ENCODE results near the gene CENPO.
A peak's percentile ranks its signal among the peaks of the same experiment; 100 is the strongest.

The CENPO gene, protein sequence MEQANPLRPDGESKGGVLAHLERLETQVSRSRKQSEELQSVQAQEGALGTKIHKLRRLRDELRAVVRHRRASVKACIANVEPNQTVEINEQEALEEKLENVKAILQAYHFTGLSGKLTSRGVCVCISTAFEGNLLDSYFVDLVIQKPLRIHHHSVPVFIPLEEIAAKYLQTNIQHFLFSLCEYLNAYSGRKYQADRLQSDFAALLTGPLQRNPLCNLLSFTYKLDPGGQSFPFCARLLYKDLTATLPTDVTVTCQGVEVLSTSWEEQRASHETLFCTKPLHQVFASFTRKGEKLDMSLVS

DNA sequence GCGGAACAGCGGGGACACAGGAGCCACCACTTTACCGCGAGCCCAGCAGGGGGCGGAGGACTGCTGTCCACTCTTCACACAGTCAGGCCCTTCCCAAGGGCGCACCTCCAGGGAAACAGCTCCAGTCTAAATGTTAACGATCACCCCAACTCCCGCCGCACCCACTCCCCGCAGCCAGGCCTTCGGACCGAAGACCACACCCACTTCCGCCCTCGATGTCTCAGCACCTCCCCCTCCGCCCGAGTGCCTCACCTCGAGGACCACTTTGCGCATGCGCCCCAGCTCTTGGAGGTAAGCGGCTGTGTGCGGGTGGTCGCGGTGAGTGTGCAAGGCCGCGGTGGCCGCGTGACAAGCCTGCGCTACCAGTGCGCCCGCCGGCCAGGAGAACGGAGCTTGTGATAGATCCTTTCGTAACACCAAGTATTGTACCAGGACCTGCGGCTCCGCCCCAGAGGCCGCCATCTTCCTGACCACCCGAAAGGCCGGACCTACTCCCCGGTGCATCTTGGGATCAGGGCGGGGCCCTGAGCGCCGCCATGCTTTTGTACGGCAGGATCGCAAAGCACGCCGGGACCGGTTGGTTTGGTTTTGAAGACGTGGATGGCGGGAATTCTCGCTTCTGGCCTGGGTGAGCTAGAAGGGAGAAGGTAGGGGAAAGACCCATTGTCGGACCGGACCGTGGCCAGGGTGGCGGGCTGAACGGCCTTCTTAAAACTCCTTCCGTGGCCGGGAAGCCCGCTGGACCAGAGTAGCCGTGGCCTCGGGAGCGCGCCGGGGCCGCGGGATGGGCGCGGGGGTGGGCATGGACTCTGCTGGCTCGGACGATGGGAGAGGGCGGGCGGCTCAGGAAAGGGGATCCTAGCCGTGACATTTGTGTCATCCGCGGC lies at the start of gene CENPO, which contains the start of gene PTRHD1:
CENPO (plus strand) TSS at position 552 of the 887 bp plus-strand sequence. CDS start 495 bp downstream, outside the sequence.
PTRHD1 (minus strand) TSS at position 518 of the 887 bp plus-strand sequence; CDS start at position 504, 14 bp downstream.
- DNase-seq: peak; percentile 93

DNA sequence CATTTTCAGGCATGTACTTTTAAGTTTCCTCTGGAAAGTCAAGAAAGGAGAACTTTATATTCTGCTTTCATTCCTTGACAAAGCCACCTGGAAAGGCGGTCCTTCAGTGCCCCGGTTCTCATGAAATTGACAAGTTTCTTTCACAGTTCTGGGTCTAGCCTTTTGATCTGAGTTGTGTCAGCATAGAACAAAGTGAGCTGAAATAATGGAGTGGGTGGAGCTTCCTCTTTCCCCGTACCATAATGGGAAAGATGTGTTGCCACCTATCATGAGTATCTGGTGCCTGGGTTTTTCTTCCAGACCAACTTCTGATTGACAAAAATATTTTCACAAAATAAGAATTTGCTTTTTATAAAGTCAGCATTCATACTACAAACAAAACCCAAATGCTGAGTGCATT lies 49.3 kb upstream of the CENPO start:
- DNase-seq: no peak

- no peak for DNase-seq
Observed at GRCh38 chr2:24744356-24744755, 48.9 kb upstream of the CENPO start.

- DNase-seq: no peak
Observed at GRCh38 chr2:24745825-24746224, 47.4 kb upstream of the CENPO start.

DNA sequence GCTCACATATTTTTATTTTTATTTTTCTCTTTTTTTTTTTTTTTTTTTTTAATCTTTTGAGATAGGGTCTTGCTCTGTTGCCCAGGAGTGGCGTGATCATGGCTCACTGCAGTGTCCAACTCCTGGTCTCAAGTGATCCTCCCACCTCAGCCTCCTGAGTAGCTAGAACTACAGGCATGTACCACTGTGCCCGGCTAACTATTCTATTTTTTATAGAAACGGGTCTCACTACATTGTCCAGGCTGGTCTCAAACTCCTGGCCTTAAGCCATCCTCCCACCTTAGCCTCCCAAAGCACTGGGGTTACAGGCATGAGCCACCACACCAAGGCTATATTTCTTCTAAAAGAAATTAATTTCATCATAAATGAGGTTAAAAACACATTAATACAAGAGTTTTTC lies 45.9 kb upstream of the CENPO start:
- no peak for DNase-seq

DNA sequence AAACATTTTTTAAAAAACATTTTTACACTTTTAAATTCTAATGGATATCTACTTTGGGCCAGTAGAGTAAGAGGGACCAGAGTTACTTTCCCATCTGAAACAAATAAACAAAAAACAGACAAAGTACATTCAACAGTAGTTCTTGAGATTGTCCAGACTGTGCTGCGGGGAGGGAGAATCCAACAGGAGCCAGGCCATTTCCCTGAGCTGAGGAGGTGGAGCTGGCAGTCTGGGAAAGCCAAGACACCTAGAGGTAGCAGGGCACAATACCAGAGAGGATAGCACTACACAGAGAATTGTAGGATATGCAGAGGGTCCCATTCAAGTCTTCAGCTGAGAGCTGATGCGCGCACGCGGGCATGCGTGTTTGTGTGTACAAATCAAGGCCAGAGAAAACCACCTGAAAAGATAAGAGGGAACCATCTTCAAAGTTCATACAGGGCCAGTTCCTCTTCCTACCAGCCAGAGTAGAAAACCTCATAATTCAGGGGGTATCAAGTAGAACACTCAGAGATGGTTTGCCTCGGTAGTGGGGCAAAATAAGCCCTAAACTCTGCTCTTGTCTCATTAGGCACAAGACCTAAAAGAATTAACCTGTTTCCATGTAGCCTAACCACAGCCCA lies 44.0 kb upstream of the CENPO start:
- DNase-seq: no peak

GRCh38 chr2:24754985-24755705 lies 38.1 kb upstream of the CENPO start:
- DNase-seq: no peak

- DNase-seq: no peak
Observed at GRCh38 chr2:24756789-24757188, 36.4 kb upstream of the CENPO start.

- no peak for DNase-seq
Observed at GRCh38 chr2:24761866-24762265, 31.4 kb upstream of the CENPO start.

GRCh38 chr2:24762518-24762917 lies 30.7 kb upstream of the CENPO start:
- no peak for DNase-seq

- DNase-seq: no peak
Observed at GRCh38 chr2:24763843-24764242, 29.4 kb upstream of the CENPO start.

- no peak for DNase-seq
Observed at GRCh38 chr2:24766609-24767008, 26.6 kb upstream of the CENPO start.

DNA sequence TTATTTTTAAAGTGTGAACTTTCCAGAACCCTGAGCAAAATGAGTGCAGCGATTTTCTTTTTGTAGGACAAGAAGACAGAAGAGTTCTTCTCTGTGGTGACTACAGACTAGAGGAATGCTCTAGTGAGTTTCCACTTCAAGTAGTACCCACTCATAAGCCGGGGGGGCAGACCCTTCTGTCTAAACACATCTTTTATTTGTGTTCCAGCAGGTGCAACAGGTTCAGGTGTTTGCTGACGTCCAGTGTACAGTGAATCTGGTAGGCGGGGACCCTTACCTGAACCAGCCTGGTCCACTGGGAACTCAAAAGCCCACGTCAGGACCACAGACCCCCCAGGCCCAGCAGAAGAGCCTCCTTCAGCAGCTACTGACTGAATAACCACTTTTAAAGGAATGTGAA lies 25.2 kb upstream of the CENPO start:
- DNase-seq: no peak

GRCh38 chr2:24768601-24769000 lies 24.6 kb upstream of the CENPO start:
- no peak for DNase-seq

DNA sequence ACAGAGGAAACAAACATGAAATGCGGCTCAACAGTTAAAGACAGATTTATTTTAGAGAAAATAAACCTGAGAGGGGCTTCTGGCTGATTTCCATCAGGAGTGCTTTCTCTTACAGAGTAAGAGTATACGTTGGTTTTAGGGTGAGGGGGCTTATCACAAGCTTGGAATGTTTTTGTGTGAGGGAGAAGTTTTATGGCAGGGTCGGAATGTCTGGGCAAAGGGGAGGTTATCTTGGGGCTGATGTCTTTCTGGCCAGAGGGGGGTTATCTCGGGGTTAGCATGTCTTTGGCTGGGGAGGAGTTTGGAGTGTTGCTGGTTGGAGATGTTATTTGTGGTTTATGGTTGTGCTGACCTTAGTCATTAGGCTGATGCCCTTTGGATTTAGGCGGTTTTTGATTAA lies 22.2 kb upstream of the CENPO start:
- DNase-seq: no peak

- DNase-seq: no peak
Observed at GRCh38 chr2:24771764-24772586, 21.2 kb upstream of the CENPO start.

DNA sequence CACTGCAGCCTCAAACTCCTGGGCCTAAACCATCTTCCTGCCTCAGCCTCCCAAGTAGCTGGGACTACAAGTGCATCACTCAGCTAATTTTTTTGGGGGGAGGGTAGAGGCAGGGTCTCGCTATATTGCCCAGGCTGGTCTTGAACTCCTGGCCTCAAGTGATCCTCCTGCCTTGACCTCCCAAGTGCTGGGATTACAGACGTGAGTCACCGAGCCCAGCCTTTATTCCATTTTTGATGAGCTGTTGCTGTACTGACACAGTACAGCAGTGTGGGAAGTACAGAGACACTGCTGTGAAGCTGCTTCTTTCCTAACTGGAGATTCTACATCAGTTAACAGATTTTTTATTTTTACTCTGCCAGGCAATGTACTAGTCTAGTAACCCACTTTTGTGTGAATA lies 18.9 kb upstream of the CENPO start:
- no peak for DNase-seq

GRCh38 chr2:24779116-24779515 lies 14.1 kb upstream of the CENPO start:
- DNase-seq: no peak

GRCh38 chr2:24783641-24784040 lies 9.6 kb upstream of the CENPO start:
- DNase-seq: no peak

DNA sequence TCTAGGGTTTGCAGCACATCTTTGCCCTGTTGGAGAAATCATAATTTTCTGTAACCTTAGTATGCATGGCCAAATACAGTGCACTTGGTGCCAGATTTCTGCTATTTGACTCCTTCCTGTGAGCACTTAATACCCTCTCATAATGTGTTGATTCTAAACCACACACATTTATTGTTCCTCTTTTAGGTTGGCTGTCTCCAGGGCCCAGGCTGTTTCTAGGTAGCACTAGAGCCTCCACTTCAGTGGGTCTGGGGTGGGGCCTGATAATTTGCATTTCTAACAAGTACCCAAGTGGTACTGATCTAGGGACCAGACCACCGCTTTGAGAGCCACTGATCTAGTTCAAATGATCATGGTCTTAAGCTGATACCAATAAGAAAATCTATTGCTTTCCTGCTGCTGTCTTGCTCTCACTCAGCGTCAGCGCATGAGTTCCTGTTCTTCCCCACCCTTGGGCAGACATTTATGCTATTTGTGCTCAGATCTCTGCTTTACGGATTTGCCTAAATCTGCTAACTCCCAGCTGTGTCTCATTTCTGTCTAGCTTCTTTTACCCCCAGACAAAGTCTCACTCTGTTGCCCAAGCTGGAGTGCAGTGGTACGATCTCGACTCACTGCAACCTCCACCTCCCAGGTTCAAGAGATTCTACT lies 7.4 kb upstream of the CENPO start:
- DNase-seq: no peak

- no peak for DNase-seq
Observed at GRCh38 chr2:24787532-24787931, 5.7 kb upstream of the CENPO start.
